Inflammatory macrophage treated with lipopolysaccharide for 4 hours (primary cell): Measurements from ENCODE around the gene PCBP3.
"Not testable (repeated sequence)": the region's sequence is repeated elsewhere in the genome, so short reads cannot be mapped to it uniquely, and the experiment has no call there.

Experiments used
- DNase-seq: peaks from one replicate; pipeline ENCODE4 v3.0.0-alpha.2; 2020

Gene PCBP3

DNA sequence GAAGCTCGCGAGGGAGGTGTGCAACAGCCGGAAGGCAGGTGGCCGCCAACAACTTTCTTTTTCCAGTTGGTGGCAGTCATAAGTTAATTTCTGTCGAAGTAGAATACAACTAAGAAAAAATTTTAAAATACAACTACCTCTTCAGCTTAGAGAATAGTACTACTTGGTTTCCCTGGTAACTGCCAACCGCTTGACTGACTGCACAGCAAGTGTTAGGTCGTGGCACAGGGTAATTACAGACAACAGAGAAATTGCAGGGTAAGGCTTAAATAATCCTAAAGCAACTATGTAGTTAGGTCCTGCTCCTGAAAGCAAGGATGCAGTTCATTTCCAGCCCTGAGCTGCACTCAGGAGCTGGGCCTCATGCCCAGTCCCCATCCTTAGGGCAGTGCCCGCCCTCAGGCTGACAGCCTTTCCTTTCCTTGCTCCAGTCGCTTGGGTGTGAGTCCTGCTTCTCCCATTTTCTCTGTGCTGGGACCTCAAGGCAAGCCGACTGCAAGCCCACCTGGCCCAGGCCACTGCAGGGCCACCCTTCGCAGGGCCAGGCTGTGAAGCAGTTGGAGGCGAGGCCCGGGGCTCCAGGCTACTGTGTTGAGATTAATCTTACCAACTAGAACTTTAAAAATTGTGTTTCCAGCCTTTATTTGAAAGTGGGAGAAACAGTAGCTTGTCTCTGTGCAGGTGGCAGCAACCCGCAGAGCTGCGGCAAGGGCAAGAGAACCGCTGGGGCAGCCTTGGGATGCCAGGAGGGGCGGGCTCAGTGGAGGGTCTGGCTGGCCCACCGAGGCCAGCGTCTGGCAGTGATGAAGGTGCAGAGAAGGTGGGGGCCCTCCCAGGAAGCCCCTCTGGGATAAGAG, 148.3 kb downstream of the PCBP3 start:
- no peak for DNase-seq

DNA sequence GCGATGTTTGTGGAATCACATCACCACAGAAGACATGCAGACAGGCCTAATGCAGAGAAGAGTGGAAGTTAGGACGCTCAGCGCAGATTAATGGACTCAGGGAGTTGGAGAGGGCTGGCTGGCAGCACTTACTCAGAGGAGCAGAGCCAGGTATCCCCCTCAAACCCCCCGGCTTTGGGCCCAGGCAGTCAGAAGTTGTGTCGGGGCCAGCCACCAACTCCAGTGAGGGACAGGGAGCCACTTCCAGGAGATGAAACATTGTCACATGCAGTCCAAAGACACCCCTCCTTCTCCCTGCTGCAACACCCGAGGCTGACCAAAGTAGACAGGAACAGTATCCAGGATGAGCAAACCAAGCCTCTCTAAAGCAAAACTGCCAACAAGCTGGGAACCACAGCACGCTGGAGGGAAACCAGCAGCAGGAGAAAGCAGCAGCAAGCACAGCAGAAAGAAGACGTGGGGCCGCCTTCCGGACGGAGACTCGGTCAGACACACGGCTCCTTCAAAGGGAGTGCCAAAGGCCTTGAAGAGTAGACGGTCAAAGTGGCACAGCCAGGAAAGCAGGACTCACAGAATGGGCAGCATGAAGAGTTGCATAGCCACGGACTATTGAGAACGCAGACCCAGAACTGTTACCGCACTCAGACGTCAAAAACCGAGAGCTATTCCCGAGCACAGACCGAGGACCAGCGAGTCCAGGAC, 149.3 kb downstream of the PCBP3 start:
- DNase-seq, result no peak

DNA sequence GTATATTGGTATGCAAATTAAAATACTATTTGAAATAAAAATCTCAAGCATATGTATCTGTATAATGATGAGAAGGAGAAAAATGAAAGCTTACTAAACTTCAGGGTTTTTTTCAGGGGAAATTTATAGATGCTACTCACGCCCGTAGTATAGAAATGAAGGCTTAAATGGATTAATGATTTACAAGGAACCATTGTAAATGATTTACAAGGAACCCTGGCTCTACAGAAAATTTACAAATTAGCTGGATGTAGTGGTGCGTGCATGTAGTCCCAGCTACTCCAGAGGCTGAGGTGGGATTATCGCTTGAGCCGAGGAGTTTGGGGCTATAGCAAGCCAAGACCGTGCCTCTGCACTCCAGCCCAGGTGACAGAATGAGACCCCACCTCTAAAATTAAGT, 150.5 kb downstream of the PCBP3 start:
- DNase-seq, result no peak

DNA sequence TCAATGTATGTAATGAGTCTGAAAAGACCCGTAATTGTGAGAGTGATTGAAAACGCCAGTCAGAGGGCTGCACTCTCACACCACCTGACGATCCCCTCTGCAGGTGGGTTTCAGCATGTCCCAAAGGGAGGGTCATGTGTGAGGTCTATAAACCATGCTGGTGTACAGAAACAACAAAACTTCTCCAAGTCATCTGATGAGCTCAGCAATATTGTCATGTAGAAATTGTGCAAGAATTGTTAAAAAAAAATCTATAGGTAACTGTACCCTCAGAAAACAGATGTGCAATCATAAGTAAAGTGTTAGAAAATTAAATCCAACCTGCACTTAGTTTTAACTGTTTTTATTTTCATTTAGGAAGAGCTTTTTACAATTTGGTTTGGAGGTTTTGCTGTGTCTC, 152.5 kb downstream of the PCBP3 start:
- DNase-seq, result no peak

DNA sequence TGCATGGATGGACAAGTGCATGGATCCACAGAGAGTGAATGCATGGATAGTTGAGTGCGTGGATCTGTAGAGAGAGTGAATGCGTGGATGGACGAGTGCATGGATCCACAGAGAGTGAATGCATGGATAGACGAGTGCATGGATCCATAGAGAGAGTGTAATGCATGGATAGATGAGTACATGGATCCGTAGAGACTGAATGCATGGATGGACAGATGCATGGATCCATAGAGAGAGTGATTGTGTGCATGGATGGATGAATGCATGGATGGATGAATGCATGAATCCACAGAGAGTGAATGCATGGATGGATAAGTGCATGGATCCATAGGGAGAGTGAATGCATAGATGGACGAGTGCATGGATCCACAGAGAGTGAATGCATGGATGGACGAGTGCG, 153.8 kb downstream of the PCBP3 start:
- no peak for DNase-seq

DNA sequence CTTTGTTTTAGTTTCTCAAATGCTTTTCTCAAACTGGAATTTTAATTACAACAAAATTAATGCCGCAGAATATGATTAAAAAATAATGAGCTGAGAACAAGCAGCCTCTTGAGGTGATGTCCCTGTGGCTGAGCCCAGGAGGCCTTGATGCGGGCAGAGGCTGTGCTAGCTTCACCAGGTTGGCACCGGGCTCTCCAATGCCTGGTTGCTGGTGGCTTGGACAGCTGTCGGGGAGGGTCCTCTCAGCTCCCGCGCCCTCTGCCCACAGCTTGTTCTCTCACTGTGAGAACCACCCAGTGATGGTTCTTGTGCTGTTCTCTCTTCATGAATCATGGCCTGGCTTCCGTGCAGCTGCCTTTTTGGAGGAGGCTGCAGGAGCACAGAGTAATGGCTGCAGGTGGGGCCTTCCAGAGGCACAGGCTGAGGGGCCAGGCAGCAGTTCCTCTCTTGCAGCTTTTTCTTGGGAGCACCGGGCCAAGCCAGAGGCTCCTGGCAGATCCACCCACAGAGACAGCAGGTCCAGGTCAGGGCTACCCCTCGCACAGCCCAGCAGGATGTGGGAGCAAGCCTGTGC, 156.3 kb downstream of the PCBP3 start:
- no peak for DNase-seq

DNA sequence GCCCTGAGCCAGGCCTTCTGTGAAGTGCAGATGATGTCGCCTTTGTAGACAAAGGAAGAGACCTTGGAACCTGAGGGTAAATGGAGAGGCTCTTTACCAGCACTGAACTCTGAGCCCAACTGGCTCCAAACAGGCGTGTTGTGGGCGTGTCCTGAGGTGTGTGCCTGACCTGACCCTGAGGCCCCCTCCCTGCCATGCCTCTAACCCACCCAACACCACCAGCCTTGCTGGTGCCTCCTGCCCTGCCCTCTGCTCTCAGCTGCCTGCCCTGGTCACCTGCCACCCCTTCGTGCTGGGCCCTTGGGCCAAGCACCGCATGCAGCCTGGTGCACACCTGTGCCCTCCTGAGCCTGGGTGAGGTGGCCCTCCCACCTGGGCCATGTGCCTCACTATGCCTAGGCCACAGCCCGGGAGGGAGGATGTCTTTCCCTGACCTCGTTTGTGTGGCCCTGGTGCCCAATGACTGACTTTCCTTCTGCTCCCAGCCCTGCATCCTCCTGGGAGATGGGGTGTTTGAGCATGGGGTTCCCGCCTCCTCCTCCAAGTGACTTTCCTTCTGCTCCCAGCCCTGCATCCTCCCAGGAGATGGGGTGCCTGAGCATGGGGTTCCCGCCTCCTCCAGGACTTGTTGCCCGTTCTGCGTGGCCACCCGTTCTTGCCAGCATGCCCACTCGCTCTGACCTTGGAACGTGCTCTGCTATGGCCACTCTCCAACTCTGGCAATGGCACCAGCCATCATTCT, 157.0 kb downstream of the PCBP3 start:
- DNase-seq, result no peak

DNA sequence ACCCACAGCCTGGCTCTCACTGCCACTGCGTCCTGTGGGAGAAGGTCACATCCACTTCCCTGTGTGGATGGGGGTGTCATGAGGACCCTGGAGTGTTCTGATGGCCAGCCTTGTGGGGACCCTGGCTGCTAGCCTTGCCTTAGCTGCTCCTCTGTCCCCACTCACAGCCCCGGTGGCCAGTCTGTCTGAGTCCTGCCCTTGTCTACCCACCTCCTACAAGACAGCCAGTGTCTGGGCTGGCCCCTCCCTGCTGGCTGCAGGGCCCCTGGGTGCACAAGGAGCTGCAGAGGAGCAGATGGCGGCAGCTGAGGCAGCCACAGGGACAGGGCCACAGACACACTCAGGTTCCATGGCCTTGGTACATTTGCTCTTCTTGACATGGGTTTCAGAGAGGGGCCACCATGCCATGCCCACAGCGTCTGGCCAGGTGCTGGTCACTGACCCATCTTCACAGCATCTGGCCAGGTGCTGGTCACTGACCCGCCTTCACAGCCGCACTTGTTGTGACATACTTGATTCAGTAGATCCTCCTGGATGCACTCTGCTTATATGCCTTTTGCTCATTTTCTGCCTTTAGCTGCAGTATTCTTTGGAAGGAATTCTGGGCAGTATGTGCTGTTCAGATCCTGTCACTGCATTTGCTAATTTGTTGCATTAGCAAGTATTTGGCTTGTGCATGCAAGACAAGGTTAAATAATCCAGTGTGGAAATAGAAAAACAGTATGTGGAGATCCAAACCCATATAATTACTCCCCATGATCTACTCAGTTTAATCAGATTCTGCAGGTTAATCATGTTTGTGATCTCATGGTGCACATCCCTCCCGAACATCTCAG, 157.8 kb downstream of the PCBP3 start:
- DNase-seq, result no peak

DNA sequence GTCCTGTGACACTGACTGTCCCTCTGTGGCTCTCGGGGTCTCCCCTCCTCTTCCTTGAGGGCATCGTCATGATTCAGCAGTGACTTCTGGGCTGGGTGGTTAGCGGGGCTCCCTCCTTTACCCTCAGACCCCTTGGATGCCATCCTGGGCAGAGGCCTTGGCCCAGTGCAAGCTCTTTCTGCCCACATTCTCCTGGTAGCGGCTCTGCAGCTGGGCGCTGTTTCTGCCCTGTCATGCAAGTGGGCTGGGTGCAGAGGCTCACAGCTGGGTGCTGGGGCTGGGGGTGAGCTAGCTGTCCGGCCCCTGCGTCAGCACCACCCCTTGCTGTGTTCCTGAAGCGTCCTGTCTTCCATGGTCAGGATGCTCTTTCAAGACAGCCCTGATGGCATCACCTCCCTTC, 158.5 kb downstream of the PCBP3 start:
- no peak for DNase-seq

DNA sequence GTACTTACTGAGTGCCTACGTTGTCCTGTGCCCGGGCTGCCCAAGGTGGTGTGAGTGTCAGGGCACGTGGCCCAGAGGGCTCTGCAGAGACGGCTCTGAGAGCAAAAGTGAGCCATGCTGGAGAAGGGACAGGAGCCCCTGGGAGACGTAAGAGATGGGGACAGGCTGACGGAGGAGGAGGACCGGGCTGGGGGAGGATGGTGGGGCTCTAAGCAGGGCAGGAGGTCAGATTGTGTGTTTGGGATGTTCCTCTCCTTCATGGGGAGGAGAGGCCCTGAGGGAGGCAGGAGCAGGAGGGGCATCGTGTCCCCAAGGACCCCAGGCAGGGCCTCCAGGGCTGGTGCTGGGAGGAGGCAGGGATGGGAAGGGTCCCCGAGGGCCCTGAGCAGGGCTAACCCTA, 158.9 kb downstream of the PCBP3 start:
- no peak for DNase-seq

DNA sequence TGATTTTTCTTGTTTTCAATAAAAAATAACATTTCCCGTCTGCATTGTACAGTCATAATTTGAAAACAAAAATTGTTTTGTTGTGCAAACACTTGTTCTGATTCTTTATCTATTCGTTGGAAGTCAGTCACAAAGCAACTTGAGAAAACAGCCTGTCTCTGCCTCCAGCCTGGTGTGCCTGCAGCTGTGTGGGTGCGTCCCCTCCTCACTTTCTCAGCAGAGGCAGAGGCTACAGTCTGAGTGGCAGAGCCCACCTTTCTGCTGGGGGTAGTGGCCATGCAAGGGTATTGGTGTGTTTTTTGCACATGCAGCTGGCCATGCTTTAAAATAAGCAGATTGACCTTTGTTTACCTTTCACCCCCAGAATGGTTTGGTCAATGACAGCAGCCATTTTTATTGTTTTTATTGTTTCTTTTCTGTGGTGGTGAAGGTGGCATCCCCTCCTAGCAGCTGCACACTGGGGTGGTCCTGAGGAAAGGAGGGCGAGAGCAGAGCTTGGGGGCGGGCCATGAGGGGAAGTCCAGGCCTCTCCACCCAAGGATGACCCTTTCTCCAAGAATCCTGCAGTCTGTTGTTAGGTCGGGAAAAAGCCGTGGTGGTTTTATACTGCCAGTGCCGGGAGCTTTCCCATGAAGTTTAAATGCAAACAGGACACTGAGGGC, 159.6 kb downstream of the PCBP3 start:
- no peak for DNase-seq

DNA sequence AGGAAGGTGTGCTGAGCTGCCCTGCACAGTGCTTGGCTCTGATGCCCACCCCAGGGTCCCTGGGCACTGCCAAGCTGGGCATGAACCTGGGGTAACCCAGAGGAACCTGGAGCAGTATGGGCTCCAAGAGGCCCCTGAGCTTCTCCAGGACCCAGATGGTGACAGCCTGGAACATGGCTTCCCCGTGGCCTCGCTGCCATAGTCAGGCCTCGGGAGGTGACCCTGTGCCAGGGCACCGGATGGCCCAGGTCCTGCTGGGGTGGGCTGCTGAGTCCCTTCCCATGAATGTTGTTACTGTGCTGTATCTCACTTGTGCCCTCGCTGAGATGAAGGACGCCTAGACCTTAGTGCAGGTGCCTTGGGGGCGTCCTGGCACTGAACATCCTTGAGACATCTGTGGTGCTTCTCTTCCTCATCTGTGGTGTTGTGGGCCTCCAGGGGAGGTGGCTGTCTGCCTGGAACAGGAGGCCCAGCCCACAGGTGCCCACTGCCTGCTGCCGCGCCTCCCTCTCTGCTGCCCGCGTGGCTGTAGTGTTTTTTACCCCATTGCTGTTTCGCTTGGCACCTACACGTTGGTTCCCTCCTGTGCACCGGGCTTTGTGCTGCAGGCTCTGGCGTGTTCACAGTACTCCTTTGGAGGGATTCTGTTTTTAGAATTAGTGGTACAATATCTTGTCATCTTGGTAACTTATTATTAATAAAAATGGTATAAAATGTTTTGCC, 160.3 kb downstream of the PCBP3 start:
- DNase-seq, result no peak

DNA sequence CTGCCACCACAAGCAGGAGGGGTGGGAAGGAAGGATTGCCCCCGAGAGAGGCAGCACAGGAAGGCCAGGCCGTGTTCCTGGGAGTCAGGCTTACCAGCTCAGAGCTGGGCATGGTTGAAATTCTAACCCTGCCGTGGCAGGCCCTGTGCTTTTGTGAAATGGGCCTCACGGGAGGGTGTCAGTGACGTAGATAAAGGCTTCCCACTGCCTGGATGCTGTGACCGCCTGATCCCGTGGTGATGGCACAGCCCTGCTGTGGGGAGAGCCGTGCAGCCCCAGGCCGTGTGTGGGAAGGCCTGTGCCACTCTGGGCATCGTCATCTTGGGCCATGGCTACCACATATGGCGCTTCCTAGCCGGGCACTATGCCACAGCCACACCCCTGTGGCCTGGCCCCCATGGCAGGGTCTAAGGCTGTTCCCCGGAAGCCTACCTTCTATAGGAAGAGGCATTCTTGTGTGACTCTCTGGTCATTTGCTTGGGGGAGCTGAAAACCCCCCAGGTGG, 161.3 kb downstream of the PCBP3 start:
- DNase-seq, result no peak

DNA sequence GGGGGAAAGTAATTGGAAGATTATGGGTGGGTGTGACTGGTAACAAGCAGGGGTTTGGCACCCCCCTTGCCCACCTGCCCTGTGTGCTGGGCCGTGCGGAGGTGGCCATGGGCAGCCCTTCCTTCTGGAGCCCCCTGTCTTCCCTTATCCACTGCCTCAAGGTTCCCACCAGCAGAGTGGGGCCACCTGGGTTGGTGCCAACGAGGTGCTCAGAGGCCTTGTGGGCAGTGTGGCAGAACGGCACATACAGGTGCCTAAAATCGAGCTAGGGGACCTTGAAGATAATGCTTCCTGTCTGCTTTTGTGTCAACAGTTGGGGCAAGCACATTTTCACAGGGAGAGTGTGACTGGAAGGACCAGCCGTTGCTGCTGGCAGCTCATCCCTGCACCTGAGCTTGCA, 161.8 kb downstream of the PCBP3 start:
- DNase-seq, result no peak

DNA sequence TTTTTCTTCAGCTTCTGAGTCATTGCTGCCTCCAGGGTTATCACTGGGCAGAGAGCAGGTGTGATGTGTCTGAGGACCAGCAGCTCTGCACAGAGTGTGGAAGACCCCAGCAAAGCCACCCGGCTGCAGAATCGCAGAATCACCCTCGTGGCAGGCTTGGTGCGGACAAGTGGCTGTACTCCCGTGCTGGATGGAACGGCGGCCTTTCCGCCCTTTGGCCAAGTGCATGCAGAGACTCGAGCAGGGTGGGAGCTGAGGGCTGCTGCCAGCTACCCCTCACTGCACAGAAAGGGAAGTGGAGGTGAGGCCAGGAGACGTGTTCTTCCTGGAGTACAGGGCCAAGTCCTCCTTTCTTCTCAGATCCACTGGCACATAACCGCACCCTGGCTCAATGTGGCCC, 162.5 kb downstream of the PCBP3 start:
- no peak for DNase-seq

DNA sequence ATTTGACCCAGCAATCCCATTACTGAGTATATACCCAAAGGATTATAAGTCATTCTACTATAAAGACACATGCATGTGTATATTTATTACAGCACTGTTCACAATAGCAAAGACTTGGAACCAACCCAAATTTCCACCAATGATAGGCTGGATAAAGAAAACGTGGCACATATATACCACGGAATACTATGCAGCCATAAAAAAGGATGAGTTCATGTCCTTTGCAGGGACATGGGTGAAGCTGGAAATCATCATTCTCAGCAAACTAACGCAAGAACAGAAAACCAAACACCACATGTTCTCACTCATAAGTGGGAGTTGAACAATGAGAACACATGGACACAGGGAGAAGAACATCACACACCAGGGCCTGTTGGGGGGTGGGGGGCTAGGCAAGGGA, 165.1 kb downstream of the PCBP3 start:
- DNase-seq, result not testable (repeated sequence)

DNA sequence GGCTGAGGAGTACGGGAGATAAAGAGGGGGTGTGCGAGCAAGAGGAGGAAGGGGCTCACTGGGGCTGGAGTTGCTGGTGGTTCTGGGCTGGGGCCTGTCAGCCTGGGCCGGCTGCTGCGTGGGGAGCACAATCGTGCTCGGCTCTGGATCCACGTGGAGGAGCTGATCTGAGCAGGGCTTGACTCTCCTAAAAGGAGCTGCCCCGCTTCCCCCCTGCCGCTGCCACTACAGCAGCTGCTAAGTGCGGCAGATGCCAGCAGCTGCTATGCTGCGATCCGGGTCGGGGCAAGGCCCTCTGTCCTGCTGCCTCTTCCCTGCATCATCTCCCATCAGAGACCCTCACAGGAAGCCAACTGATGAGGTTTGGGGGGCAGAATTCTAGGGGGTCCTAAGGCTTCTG, 165.9 kb downstream of the PCBP3 start:
- DNase-seq, result no peak

DNA sequence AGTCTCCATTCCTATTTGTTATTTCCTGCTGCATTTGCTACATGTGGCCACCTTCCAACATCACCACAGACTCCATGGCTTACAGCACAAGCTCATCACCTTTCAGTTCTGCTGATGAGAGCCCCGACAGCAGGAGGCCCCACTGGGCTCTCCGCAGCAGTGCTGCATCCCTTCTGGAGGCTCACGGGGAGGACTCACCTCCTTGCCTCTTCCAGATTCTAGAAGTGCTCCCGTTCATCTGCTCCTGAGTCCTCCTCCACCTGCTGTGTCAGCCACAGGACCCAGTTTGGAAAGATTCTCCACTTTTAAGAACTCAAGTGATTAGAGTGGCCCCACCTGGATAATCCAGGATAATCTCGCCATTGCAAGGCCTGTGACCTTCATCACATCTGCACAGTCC, 167.6 kb downstream of the PCBP3 start:
- DNase-seq, result no peak

DNA sequence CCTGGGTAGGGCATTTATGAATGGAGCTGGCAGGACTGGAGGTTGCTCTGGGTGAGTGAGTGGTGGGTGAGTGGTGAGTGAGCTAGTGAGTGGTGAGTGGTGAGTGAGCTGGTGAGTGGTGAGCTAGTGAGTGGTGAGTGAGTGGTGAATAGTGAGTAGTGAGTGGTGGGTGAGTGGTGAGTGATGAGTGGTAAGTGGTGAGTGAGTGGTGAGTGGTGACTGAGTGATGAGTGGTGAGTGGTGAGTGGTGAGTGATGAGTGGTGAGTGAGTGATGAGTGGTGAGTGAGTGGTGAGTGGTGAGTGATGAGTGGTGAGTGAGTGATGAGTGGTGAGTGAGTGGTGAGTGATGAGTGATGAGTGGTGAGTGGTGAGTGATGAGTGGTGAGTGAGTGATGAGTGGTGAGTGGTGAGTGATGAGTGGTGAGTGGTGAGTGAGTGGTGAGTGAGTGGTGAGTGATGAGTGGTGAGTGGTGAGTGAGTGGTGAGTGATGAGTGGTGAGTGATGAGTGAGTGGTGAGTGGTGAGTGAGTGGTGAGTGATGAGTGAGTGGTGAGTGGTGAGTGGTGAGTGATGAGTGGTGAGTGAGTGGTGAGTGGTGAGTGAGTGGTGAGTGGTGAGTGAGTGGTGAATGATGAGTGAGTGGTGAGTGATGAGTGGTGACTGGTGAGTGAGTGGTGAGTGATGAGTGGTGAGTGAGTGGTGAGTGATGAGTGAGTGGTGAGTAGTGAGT, 170.8 kb downstream of the PCBP3 start:
- not testable (repeated sequence) for DNase-seq

DNA sequence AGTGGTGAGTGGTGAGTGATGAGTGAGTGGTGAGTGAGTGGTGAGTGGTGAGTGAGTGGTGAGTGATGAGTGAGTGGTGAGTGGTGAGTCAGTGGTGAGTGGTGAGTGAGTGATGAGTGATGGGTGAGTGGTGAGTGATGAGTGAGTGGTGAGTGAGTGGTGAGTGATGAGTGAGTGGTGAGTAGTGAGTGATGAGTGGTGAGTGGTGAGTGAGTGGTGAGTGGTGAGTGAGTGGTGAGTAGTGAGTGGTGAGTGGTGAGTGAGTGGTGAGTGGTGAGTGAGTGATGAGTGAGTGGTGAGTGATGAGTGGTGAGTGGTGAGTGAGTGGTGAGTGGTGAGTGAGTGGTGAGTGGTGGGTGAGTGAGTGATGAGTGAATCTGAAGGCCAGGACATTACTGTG, 172.3 kb downstream of the PCBP3 start:
- not testable (repeated sequence) for DNase-seq
